HG02852 (cell line): ENCODE results near the gene PRF1.
"Not testable (repeated sequence)": the region's sequence is repeated elsewhere in the genome, so short reads cannot be mapped to it uniquely, and the experiment has no call there.

Source experiments
- ATAC-seq: cut with Tn5 transposase; IDR thresholded peaks from one replicate; pipeline ENCODE4 v1.9.1; 2021; ENCODE audit warnings: mild to moderate bottlenecking, moderate library complexity; ENCODE audit not compliant: unreplicated experiment

PRF1 gene

GRCh38 chr10:70602665-70603448, at the start of gene PRF1:
TSS of gene PRF1 (minus strand) at chr10:70602741. CDS start at chr10:70600902, 1,839 bp downstream.
- no peak for ATAC-seq

- ATAC-seq: no peak
Observed at GRCh38 chr10:70651661-70652060, 49.1 kb upstream of the PRF1 start.

- ATAC-seq: no peak
Observed at GRCh38 chr10:70650718-70651117, 48.2 kb upstream of the PRF1 start.

- ATAC-seq: no peak
Observed at GRCh38 chr10:70650104-70650503, 47.6 kb upstream of the PRF1 start.

GRCh38 chr10:70649526-70649925, 47.0 kb upstream of the PRF1 start:
- no peak for ATAC-seq

GRCh38 chr10:70648427-70648826, 45.9 kb upstream of the PRF1 start:
- ATAC-seq: no peak

- ATAC-seq: no peak
Observed at GRCh38 chr10:70647086-70647485, 44.5 kb upstream of the PRF1 start.

- ATAC-seq: not testable (repeated sequence)
Observed at GRCh38 chr10:70644959-70645358, 42.4 kb upstream of the PRF1 start.

- not testable (repeated sequence) for ATAC-seq
Observed at GRCh38 chr10:70643272-70643671, 40.7 kb upstream of the PRF1 start.

GRCh38 chr10:70639640-70640383, 37.3 kb upstream of the PRF1 start:
- not testable (repeated sequence) for ATAC-seq

- not testable (repeated sequence) for ATAC-seq
Observed at GRCh38 chr10:70634515-70634914, 32.0 kb upstream of the PRF1 start.

- ATAC-seq: no peak
Observed at GRCh38 chr10:70634011-70634410, 31.5 kb upstream of the PRF1 start.

- not testable (repeated sequence) for ATAC-seq
Observed at GRCh38 chr10:70631735-70632134, 29.2 kb upstream of the PRF1 start.

- no peak for ATAC-seq
Observed at GRCh38 chr10:70629338-70629737, 26.8 kb upstream of the PRF1 start.

GRCh38 chr10:70626056-70626455, 23.5 kb upstream of the PRF1 start:
- ATAC-seq: no peak

- ATAC-seq: no peak
Observed at GRCh38 chr10:70622981-70623844, 20.7 kb upstream of the PRF1 start.

- ATAC-seq: no peak
Observed at GRCh38 chr10:70622541-70622940, 20.0 kb upstream of the PRF1 start.

GRCh38 chr10:70621503-70622078, 19.1 kb upstream of the PRF1 start:
- ATAC-seq: no peak

- ATAC-seq: no peak
Observed at GRCh38 chr10:70620020-70620289, 17.4 kb upstream of the PRF1 start.

GRCh38 chr10:70619271-70620019, 16.9 kb upstream of the PRF1 start:
- no peak for ATAC-seq
